SK-N-SH (cell line): ENCODE data around the gene SMIM5. TPM values are rescaled to one million over a fixed set of nuclear protein-coding genes. Genes with fewer than 3 reads are reported as not detected.

Experiments
- CTCF ChIA-PET: fragments of 300-600, 350-600 bp; formaldehyde crosslinking; extraction: SDS; loops from one replicate; lab custom pipeline; 2021; lab: Yijun Ruan, JAX
- POLR2A ChIA-PET: fragments of 350-600 bp; sonication (Branson Sonifier 250); formaldehyde crosslinking; extraction: SDS; loops from one replicate; lab custom pipeline; 2020; ENCODE audit warnings: antibody characterized with exemption, inconsistent platforms; lab: Yijun Ruan, JAX
- DNase-seq: peaks from one replicate; pipeline ENCODE4 v3.0.0; 2012
- H2AFZ ChIP-seq: fragments of 200-600 bp; sonication (generic); 2 replicates; pipeline ENCODE4 v1.8.1; 2016; ENCODE audit warnings: antibody characterized with exemption, mild to moderate bottlenecking, low read depth
- H3F3A ChIP-seq: fragments of 200-600 bp; sonication (generic); replicated peaks from 2 replicates; pipeline ENCODE3; 2016; ENCODE audit warnings: antibody characterized with exemption, mild to moderate bottlenecking; ENCODE audit not compliant: insufficient read depth
- H3K27ac ChIP-seq, 2 experiments: fragments of 200-500 bp in 1 of 2; fragments of 200-600 bp in 1 of 2; sonication (Bioruptor generic) in 1 of 2; sonication (generic), shearing (Covaris generic) in 1 of 2; 2 replicates each; pipeline versions ENCODE4 v1.5.1 to v1.6.1; 2014 to 2016; ENCODE audit warnings: low read depth in 2 of 2, inconsistent platforms in 1 of 2, low read length in 1 of 2, mild to moderate bottlenecking in 1 of 2, mixed read lengths in 1 of 2
- H3K27me3 ChIP-seq: fragments of 200-600 bp; sonication (generic), shearing (Covaris generic); 2 replicates; pipeline ENCODE4 v1.6.1; 2016; ENCODE audit warnings: mixed run types; ENCODE audit not compliant: insufficient read depth
- H3K36me3 ChIP-seq, 2 experiments: fragments of 200-500 bp in 1 of 2; fragments of 200-600 bp in 1 of 2; sonication (Bioruptor generic) in 1 of 2; sonication (generic) in 1 of 2; replicated peaks in 1 of 2; 2 replicates each; pipeline versions ENCODE3 to v1.5.1; 2014 to 2016; ENCODE audit warnings: low read length in 1 of 2, mild to moderate bottlenecking in 1 of 2; ENCODE audit not compliant: insufficient read depth in 2 of 2, control insufficient read depth in 1 of 2
- H3K4me1 ChIP-seq, 2 experiments: fragments of 200-500 bp in 1 of 2; fragments of 200-600 bp in 1 of 2; sonication (Bioruptor generic) in 1 of 2; sonication (generic), shearing (Covaris generic) in 1 of 2; 2 replicates each; pipeline versions ENCODE4 v1.5.1 to v1.6.1; 2014 to 2016; ENCODE audit warnings: low read depth in 1 of 2, low read length in 1 of 2, mixed run types in 1 of 2; ENCODE audit not compliant: insufficient read depth in 2 of 2, control insufficient read depth in 1 of 2
- H3K4me2 ChIP-seq: fragments of 200-600 bp; sonication (generic), shearing (Covaris generic); 2 replicates; pipeline ENCODE4 v1.6.1; 2017; ENCODE audit warnings: mixed run types
- H3K4me3 ChIP-seq, 2 experiments: fragments of 200-500 bp in 1 of 2; fragments of 200-600 bp in 1 of 2; sonication (Bioruptor generic) in 1 of 2; sonication (generic), shearing (Covaris generic) in 1 of 2; 2 replicates each; pipeline versions ENCODE4 v1.5.1 to v1.8.1; 2014 to 2016; ENCODE audit warnings: low read depth in 2 of 2, inconsistent platforms in 1 of 2, low read length in 1 of 2, mild to moderate bottlenecking in 1 of 2, mixed read lengths in 1 of 2, moderate library complexity in 1 of 2
- H3K79me2 ChIP-seq: fragments of 200-600 bp; sonication (generic); 2 replicates; pipeline ENCODE4 v1.8.1; 2017; ENCODE audit warnings: mild to moderate bottlenecking; ENCODE audit not compliant: insufficient read depth
- H3K9ac ChIP-seq: fragments of 200-600 bp; sonication (generic); 2 replicates; pipeline ENCODE4 v1.6.1; 2017; ENCODE audit warnings: mixed run types
- H3K9me2 ChIP-seq: fragments of 200-600 bp; sonication (generic); 2 replicates; pipeline ENCODE4 v1.6.1; 2017; ENCODE audit warnings: mixed run types
- H3K9me3 ChIP-seq: fragments of 200-600 bp; sonication (generic); 2 replicates; pipeline ENCODE4 v1.6.1; 2017; ENCODE audit warnings: mixed run types, mild to moderate bottlenecking, moderate library complexity
- H4K20me1 ChIP-seq: fragments of 200-600 bp; sonication (generic); 2 replicates; pipeline ENCODE4 v1.6.1; 2017; ENCODE audit warnings: mild to moderate bottlenecking, mixed run types; ENCODE audit not compliant: insufficient read depth
- EP300 ChIP-seq, 2 experiments: IDR thresholded peaks; 2 replicates each; pipeline versions ENCODE4 v1.4.0 to v1.6.1; 2012; ENCODE audit warnings: borderline replicate concordance in 1 of 2, low read depth in 1 of 2, low read length in 1 of 2
- FOSL2 ChIP-seq: IDR thresholded peaks from 2 replicates; pipeline ENCODE4 v1.4.0; 2012; ENCODE audit warnings: low read depth, mild to moderate bottlenecking, moderate library complexity, borderline replicate concordance
- FOXJ3 ChIP-seq: sonication (generic); formaldehyde crosslinking; IDR thresholded peaks from 2 replicates; pipeline ENCODE4 v1.5.1; 2020; ENCODE audit warnings: mild to moderate bottlenecking, missing genetic modification reagents
- GATA2 ChIP-seq: sonication (generic); formaldehyde crosslinking; IDR thresholded peaks from 2 replicates; pipeline ENCODE4 v1.5.0; 2020; ENCODE audit warnings: mild to moderate bottlenecking, missing genetic modification reagents
- JUND ChIP-seq: IDR thresholded peaks from 2 replicates; pipeline ENCODE4 v1.4.0; 2012
- NRF1 ChIP-seq: IDR thresholded peaks from 2 replicates; pipeline ENCODE4 v1.6.1; 2012; ENCODE audit warnings: low read depth, mild to moderate bottlenecking, low read length
- POLR2AphosphoS5 ChIP-seq: IDR thresholded peaks from 2 replicates; pipeline ENCODE4 v1.6.1; 2012; ENCODE audit warnings: low read depth, low read length
- RAD21 ChIP-seq: IDR thresholded peaks from 2 replicates; pipeline ENCODE4 v1.6.1; 2012; ENCODE audit warnings: mild to moderate bottlenecking, low read length
- RCOR1 ChIP-seq: fragments of 150-350 bp; IDR thresholded peaks from 2 replicates; pipeline ENCODE4 v1.6.1; 2017; ENCODE audit warnings: antibody characterized with exemption, low read length
- TCF12 ChIP-seq: IDR thresholded peaks from 2 replicates; pipeline ENCODE4 v1.4.0; 2012
- TEAD4 ChIP-seq: IDR thresholded peaks from 2 replicates; pipeline ENCODE4 v1.4.0; 2012; ENCODE audit warnings: mild to moderate bottlenecking, borderline replicate concordance; ENCODE audit not compliant: insufficient read depth
- YY1 ChIP-seq: IDR thresholded peaks from 2 replicates; pipeline ENCODE4 v1.4.0; 2012; ENCODE audit warnings: low read depth, mild to moderate bottlenecking
- WGBS: methylation state at CpG from one replicate; pipeline ENCODE4 v1.1.6; 2017; ENCODE audit warnings: low lambda C conversion rate; 5-methylcytosine and 5-hydroxymethylcytosine counted together
- polyA plus RNA-seq, 3 experiments: library from polyadenylated mRNA; depleted of rRNA; stranded (reverse); fragments of >200 nt; gene quantifications; 2 replicates each; pipeline ENCODE4 v1.2.3, GENCODE V29; 2012
- TF ChIP-seq, protein P1 (sequence below): fragments of 150-350 bp; IDR thresholded peaks from 2 replicates; pipeline ENCODE4 v1.6.1; 2017; ENCODE audit warnings: antibody characterized with exemption, low read length, low read depth, borderline replicate concordance
- TF ChIP-seq, protein P2 (sequence below): IDR thresholded peaks from 2 replicates; pipeline ENCODE4 v1.4.0; 2012; ENCODE audit warnings: low read depth
- TF ChIP-seq, protein P3 (sequence below): IDR thresholded peaks from 2 replicates; pipeline ENCODE4; 2012
- TF ChIP-seq, protein P4 (sequence below): IDR thresholded peaks from 2 replicates; pipeline ENCODE4 v1.4.0; 2012; ENCODE audit warnings: low read depth, borderline replicate concordance
- TF ChIP-seq, protein P5 (sequence below): IDR thresholded peaks from 2 replicates; pipeline ENCODE4 v1.4.0; 2012; ENCODE audit warnings: low read depth, borderline replicate concordance

SMIM5 gene
- polyA plus RNA-seq, 1 of the 3 experiments (the other 2 are of a cell fraction), result 0.02 TPM

DNA sequence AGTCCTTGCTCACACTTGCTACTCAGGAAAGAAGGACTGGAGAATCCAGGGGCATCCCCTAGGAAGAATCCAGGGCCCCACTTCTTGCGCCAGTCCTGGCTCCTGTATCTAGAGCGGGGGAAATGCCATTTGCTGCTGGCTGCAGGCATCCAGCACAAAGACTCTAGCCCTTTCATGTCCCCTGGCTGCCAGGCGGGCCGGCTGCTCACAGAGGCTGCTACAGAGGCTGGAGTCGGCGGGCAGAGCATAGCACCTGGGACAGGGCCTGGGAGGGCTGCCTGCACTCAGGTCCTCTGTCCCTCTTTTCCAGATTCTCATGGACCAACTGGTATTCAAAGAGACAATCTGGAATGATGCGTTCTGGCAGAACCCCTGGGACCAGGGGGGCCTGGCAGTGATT lies 13.8 kb downstream of the SMIM5 start:
- H3K79me2 ChIP-seq, result no peaks in the 10 kb centered on the region
- no peak overlapping the region for H3K9ac ChIP-seq
- H3K36me3 ChIP-seq, result peaks cover 23 to 53% of the 10 kb centered on the region in 2 experiments
- H3K4me2 ChIP-seq, result no peak overlapping the region
- no peaks in the 10 kb centered on the region for H3K27me3 ChIP-seq
- H3K9me2 ChIP-seq, result no peaks in the 10 kb centered on the region
- H3F3A ChIP-seq, result no peaks in the 10 kb centered on the region
- H2AFZ ChIP-seq, result no peak overlapping the region
- no peak for TF ChIP-seq EP300 (IDR thresholded peaks at IDR 0.05; ENCODE audit: borderline replicate concordance in 1 of 2, low read depth in 1 of 2, low read length in 1 of 2)
- no peak for TF ChIP-seq RAD21
- WGBS, result 87% methylated on average over 5 of the region's 7 CpGs
- no peaks in the 10 kb centered on the region for H3K9me3 ChIP-seq
- DNase-seq, result peak; percentile 25
- H3K4me1 ChIP-seq, result no peaks in the 10 kb centered on the region; a peak in 1 of 4 replicates
- ChIA-PET CTCF (interaction anchor here (1.6 to 31.7 kb wide), 5 partner anchors 11 to 104 kb away, joined by 4 to 1370 read pairs (median 8); partner anchors contain the start of genes GALK1 and SMIM5), POLR2A (interaction anchor here (1.0 kb wide), 1 partner anchor 8 kb away, joined by 3 read pairs; no protein-coding TSS in a partner anchor)
- H3K4me3 ChIP-seq, result no peak overlapping the region
- H4K20me1 ChIP-seq, result no peaks in the 10 kb centered on the region
- H3K27ac ChIP-seq, result no peak overlapping the region; a peak in 1 of 4 replicates

DNA sequence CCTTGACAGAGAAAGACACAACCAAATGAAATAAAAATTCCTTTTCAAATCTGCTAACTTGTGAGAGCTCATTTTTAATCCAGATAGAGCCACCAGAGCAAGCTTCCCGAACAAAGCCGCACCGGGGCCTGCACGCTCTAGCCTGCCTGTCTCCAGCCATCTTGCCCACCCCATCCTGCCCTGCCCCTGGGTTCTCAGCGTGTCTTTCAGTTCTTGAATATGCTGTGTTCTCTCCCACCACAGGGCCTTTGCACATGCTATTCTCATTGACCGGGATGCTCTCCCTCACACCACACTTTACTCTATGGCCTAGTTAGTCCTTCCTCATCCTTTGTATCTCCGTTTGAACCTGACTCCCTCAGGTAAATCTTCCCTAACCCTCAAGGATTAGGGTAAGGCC lies 14.7 kb downstream of the SMIM5 start:
- CTCF ChIA-PET, result interaction anchor here (0.7 to 31.7 kb wide), 4 partner anchors 10 to 100 kb away, joined by 3 to 1189 read pairs (median 100); partner anchors contain the start of gene SMIM5
- H3K79me2 ChIP-seq, result no peaks in the 10 kb centered on the region
- no peaks in the 10 kb centered on the region; a peak in 1 of 4 replicates for H3K4me1 ChIP-seq
- no peak for DNase-seq
- no peak overlapping the region for H3K27ac ChIP-seq
- H3K9me3 ChIP-seq, result no peaks in the 10 kb centered on the region
- H3F3A ChIP-seq, result no peaks in the 10 kb centered on the region
- no peak overlapping the region for H3K9ac ChIP-seq
- POLR2A ChIA-PET, result no interaction called here
- TF ChIP-seq TCF12, result no peak
- no peak for TF ChIP-seq TEAD4
- TF ChIP-seq, protein P1, sequence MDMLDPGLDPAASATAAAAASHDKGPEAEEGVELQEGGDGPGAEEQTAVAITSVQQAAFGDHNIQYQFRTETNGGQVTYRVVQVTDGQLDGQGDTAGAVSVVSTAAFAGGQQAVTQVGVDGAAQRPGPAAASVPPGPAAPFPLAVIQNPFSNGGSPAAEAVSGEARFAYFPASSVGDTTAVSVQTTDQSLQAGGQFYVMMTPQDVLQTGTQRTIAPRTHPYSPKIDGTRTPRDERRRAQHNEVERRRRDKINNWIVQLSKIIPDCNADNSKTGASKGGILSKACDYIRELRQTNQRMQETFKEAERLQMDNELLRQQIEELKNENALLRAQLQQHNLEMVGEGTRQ, result no peak
- no peak for TF ChIP-seq NRF1
- TF ChIP-seq, protein P2, sequence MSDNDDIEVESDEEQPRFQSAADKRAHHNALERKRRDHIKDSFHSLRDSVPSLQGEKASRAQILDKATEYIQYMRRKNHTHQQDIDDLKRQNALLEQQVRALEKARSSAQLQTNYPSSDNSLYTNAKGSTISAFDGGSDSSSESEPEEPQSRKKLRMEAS, result no peak
- no peak for TF ChIP-seq FOSL2
- TF ChIP-seq RCOR1, result no peak
- TF ChIP-seq, protein P3, sequence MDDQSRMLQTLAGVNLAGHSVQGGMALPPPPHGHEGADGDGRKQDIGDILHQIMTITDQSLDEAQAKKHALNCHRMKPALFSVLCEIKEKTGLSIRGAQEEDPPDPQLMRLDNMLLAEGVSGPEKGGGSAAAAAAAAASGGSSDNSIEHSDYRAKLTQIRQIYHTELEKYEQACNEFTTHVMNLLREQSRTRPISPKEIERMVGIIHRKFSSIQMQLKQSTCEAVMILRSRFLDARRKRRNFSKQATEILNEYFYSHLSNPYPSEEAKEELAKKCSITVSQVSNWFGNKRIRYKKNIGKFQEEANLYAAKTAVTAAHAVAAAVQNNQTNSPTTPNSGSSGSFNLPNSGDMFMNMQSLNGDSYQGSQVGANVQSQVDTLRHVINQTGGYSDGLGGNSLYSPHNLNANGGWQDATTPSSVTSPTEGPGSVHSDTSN, result no peak
- no peak for TF ChIP-seq JUND
- no peak for TF ChIP-seq YY1
- TF ChIP-seq POLR2AphosphoS5, result no peak
- no peak for TF ChIP-seq FOXJ3 (CRISPR knock-in tag)
- TF ChIP-seq GATA2 (CRISPR knock-in tag), result no peak
- TF ChIP-seq, protein P4, sequence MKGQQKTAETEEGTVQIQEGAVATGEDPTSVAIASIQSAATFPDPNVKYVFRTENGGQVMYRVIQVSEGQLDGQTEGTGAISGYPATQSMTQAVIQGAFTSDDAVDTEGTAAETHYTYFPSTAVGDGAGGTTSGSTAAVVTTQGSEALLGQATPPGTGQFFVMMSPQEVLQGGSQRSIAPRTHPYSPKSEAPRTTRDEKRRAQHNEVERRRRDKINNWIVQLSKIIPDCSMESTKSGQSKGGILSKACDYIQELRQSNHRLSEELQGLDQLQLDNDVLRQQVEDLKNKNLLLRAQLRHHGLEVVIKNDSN, result no peak
- TF ChIP-seq, protein P5, sequence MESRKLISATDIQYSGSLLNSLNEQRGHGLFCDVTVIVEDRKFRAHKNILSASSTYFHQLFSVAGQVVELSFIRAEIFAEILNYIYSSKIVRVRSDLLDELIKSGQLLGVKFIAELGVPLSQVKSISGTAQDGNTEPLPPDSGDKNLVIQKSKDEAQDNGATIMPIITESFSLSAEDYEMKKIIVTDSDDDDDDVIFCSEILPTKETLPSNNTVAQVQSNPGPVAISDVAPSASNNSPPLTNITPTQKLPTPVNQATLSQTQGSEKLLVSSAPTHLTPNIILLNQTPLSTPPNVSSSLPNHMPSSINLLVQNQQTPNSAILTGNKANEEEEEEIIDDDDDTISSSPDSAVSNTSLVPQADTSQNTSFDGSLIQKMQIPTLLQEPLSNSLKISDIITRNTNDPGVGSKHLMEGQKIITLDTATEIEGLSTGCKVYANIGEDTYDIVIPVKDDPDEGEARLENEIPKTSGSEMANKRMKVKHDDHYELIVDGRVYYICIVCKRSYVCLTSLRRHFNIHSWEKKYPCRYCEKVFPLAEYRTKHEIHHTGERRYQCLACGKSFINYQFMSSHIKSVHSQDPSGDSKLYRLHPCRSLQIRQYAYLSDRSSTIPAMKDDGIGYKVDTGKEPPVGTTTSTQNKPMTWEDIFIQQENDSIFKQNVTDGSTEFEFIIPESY, result no peak
- TF ChIP-seq, all 33 proteins: peak for 0
- Histone ChIP-seq H3K27me3 (no peaks in the 10 kb centered on the region), H4K20me1 (no peaks in the 10 kb centered on the region), H3K4me3 (no peak overlapping the region), H3K4me2 (no peak overlapping the region), H3K36me3 (peaks cover 23 to 48% of the 10 kb centered on the region in 2 experiments), H2AFZ (no peak overlapping the region), H3K9me2 (no peaks in the 10 kb centered on the region)
- WGBS, result 97% methylated on average over 7 of the region's 7 CpGs
